GM12878 (cell line): Measurements from ENCODE around the gene RAB7B. TPM values are rescaled to one million over a fixed set of nuclear protein-coding genes. Genes with fewer than 3 reads are reported as not detected.

ENCODE experiments used
- ATAC-seq: fragments of 200-7000 bp; cut with Tn5 transposase; 3 replicates; pipeline ENCODE4 v1.9.1; 2020; ENCODE audit warnings: mild to moderate bottlenecking, moderate library complexity
- BruUV-seq: library from RNA; stranded (reverse); fragments of 400-500 nt; replicated peaks from 2 replicates; lab custom pipeline; 2021; lab: Mats Ljungman, UMichigan
- CTCF ChIA-PET: fragments of 300-600 bp; sonication (Branson Sonifier 250); formaldehyde crosslinking; extraction: SDS; loops from one replicate; lab custom pipeline; 2021; ENCODE audit warnings: inconsistent platforms; lab: Yijun Ruan, JAX
- POLR2A ChIA-PET: fragments of 350-600 bp; formaldehyde crosslinking; extraction: SDS; loops from one replicate; lab custom pipeline; 2021; ENCODE audit warnings: inconsistent platforms; lab: Charles Lee
- RAD21 ChIA-PET: fragments of 300-600 bp; sonication (Branson Sonifier 250); formaldehyde crosslinking; loops from one replicate; lab custom pipeline; 2023; ENCODE audit warnings: antibody characterized with exemption; ENCODE audit not compliant: unreplicated experiment; lab: Charles Lee
- SMC1A ChIA-PET: fragments of 300-600 bp; sonication (Branson Sonifier 250); formaldehyde crosslinking; loops from one replicate; lab custom pipeline; 2023; ENCODE audit not compliant: unreplicated experiment, uncharacterized antibody; lab: Charles Lee
- DNase-seq: peaks from one replicate; pipeline ENCODE4 v3.0.0-alpha.2; 2011; ENCODE audit warnings: low read depth, low spot score
- FAIRE-seq: peaks from 3 replicates; lab custom pipeline; 2011; peaks lifted over from hg19 to GRCh38; lab: Jason Lieb, UNC
- H2AFZ ChIP-seq: 2 replicates; pipeline ENCODE4 v1.6.0; 2011; ENCODE audit warnings: low read depth, low read length, control low read depth; ENCODE audit not compliant: control insufficient read depth
- H3K27ac ChIP-seq: 2 replicates; pipeline ENCODE4 v1.5.1; 2011; ENCODE audit warnings: control low read depth; ENCODE audit not compliant: control insufficient read depth, insufficient read depth
- H3K27me3 ChIP-seq, 2 experiments: replicated peaks in 1 of 2; 2 replicates each; pipeline versions ENCODE4 v1.6.0 to v1.6.1; 2011; ENCODE audit warnings: low read length in 1 of 2; ENCODE audit not compliant: control insufficient read depth in 2 of 2, insufficient read depth in 2 of 2
- H3K36me3 ChIP-seq, 2 experiments: 2 replicates each; pipeline ENCODE4 v1.5.1; 2011; ENCODE audit warnings: low read length in 1 of 2; ENCODE audit not compliant: control insufficient read depth in 2 of 2, insufficient read depth in 2 of 2
- H3K4me1 ChIP-seq: 2 replicates; pipeline ENCODE4 v1.6.1; 2011; ENCODE audit warnings: mild to moderate bottlenecking, low read length, moderate library complexity, mixed read lengths; ENCODE audit not compliant: control insufficient read depth, insufficient read depth
- H3K4me2 ChIP-seq: 2 replicates; pipeline ENCODE4 v1.6.0; 2011; ENCODE audit warnings: control low read depth; ENCODE audit not compliant: control insufficient read depth, insufficient read depth
- H3K4me3 ChIP-seq: fragments of 200-600 bp; sonication (generic); 2 replicates; pipeline ENCODE4 v1.5.1; 2016
- H3K79me2 ChIP-seq: 2 replicates; pipeline ENCODE4 v1.6.0; 2011; ENCODE audit warnings: low read length; ENCODE audit not compliant: control insufficient read depth, insufficient read depth
- H3K9ac ChIP-seq: 2 replicates; pipeline ENCODE4 v1.8.0; 2011; ENCODE audit warnings: low read length, control low read depth, mixed read lengths; ENCODE audit not compliant: control insufficient read depth, insufficient read depth
- H3K9me3 ChIP-seq: replicated peaks from 3 replicates; pipeline ENCODE4 v1.5.1; 2011; ENCODE audit warnings: mild to moderate bottlenecking, low read length; ENCODE audit not compliant: control insufficient read depth, insufficient read depth
- H4K20me1 ChIP-seq: 2 replicates; pipeline ENCODE4 v1.6.0; 2011; ENCODE audit not compliant: control insufficient read depth, insufficient read depth
- EP300 ChIP-seq, 2 experiments: fragments of 150-350 bp in 1 of 2; IDR thresholded peaks; 2 replicates each; pipeline ENCODE4 v1.6.1; 2011 to 2012; ENCODE audit warnings: low read depth in 2 of 2, low read length in 2 of 2, borderline replicate concordance in 1 of 2, improper control_type of control experiment in 1 of 2, inconsistent platforms in 1 of 2; ENCODE audit not compliant: control insufficient read depth in 1 of 2
- MEF2B ChIP-seq: fragments of 450-650 bp; IDR thresholded peaks from 2 replicates; pipeline ENCODE4 v1.6.1; 2018; ENCODE audit warnings: mild to moderate bottlenecking, moderate library complexity; ENCODE audit not compliant: partially characterized antibody, poor library complexity, severe bottlenecking
- SMC3 ChIP-seq: IDR thresholded peaks from 2 replicates; pipeline ENCODE4 v1.6.1; 2011; ENCODE audit warnings: low read length, improper control_type of control experiment, borderline replicate concordance
- TBL1XR1 ChIP-seq: IDR thresholded peaks from 2 replicates; pipeline ENCODE4 v1.6.1; 2012; ENCODE audit warnings: low read depth, low read length, improper control_type of control experiment
- ZNF384 ChIP-seq: IDR thresholded peaks from 2 replicates; pipeline ENCODE4 v1.6.1; 2012; ENCODE audit warnings: low read depth, mild to moderate bottlenecking, low read length, improper control_type of control experiment, borderline replicate concordance
- WGBS: methylation state at CpG from one replicate; pipeline ENCODE4 v1.1.6; 2016; ENCODE audit warnings: low lambda C conversion rate; ENCODE audit not compliant: insufficient replicate concordance, insufficient coverage; ENCODE audit errors: missing lambda C conversion rate; 5-methylcytosine and 5-hydroxymethylcytosine counted together
- in situ Hi-C: fragments of 300-500 bp; cut with MboI; formaldehyde crosslinking; loops from 9 replicates; pipeline ENCODE4 v1.14.3; 2018; ENCODE audit warnings: mixed read lengths
- intact Hi-C: fragments of 100-400 bp; cut with micrococcal nuclease; formaldehyde crosslinking; loops from one replicate; pipeline ENCODE4 v1.14.2; 2022; ENCODE audit not compliant: unreplicated experiment
- polyA plus RNA-seq, 11 experiments: library from polyadenylated mRNA; depleted of rRNA in 4 of 11; unstranded in 6 of 11; stranded (reverse) in 5 of 11; fragments of >200 nt; fragmentation: Nextera tagmentation in 4 of 11; fragmentation: Illumina TruSeq in 1 of 11; extraction: Ambion mirVana in 4 of 11; extraction: Trizol in 1 of 11; gene quantifications; 1 replicate in 1 of 11; 2 replicates in 10 of 11; pipeline versions ENCODE4 v1.2.1 to v1.2.3, GENCODE V29; 2011 to 2016; ENCODE audit warnings: inconsistent platforms in 2 of 11, missing spikeins in 2 of 11, low read depth in 1 of 11
- total RNA-seq, 4 experiments: library from RNA; depleted of rRNA in 3 of 4; stranded (reverse); fragments of >200 nt in 3 of 4; fragmentation: Illumina TruSeq in 1 of 4; extraction: Trizol in 1 of 4; gene quantifications; 2 replicates each; pipeline versions ENCODE4 v1.2.1 to v1.2.3, GENCODE V29; 2013 to 2021
- TF ChIP-seq, protein P1 (sequence below): fragments of 450-650 bp; IDR thresholded peaks from 2 replicates; pipeline ENCODE4 v1.6.1; 2016; ENCODE audit warnings: mild to moderate bottlenecking, moderate library complexity, borderline replicate concordance

Gene RAB7B
- total and polyA plus RNA-seq, 10 of the 15 experiments (the other 5 are each of a cell fraction or from before 2014, with no cell fraction given): 0.09 TPM; not detected in 9

DNA sequence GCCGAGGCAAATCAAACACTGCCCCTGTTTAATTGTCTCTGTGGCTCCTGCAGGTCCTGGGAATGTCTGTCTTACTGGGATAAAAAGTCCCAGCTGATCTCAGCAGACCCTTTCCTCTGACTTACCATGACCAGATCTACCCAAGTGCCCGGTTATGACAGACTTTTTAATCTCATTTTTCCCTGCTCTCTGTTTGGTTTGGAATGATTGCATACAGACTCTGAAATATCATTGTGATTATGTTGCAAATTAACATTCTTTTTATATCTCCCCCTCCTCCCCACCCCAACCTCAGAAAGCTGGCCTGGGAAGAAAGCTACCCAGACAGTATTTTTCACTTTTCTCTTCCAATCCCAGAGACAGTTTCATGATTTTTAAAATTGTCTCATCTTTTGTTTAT, 16.3 kb downstream of the RAB7B start:
- H3K9ac ChIP-seq: no peak overlapping the region
- ATAC-seq (no peak), DNase-seq (no peak), FAIRE-seq (no peak)
- H3K36me3 ChIP-seq: no peaks in the 10 kb centered on the region
- 3% methylated on average over 2 of the region's 2 CpGs for WGBS
- no peak overlapping the region for H3K4me2 ChIP-seq
- H3K27ac ChIP-seq: no peak overlapping the region
- H3K79me2 ChIP-seq: no peaks in the 10 kb centered on the region
- peaks cover 2 to 4% of the 10 kb centered on the region in 2 experiments for H3K27me3 ChIP-seq
- intact Hi-C loops (no loop called here), in situ Hi-C loops (no loop called here)
- H3K4me3 ChIP-seq: no peak overlapping the region
- RAD21 ChIA-PET: interaction anchor here (0.9 to 8.6 kb wide), 4 partner anchors 9 to 121 kb away, joined by 3 to 197 read pairs (median 35); no protein-coding TSS in a partner anchor
- no peaks in the 10 kb centered on the region for H3K4me1 ChIP-seq
- H2AFZ ChIP-seq: no peak overlapping the region
- CTCF ChIA-PET: interaction anchor here (0.8 to 9.6 kb wide), 10 partner anchors 10 to 195 kb away, joined by 3 to 296 read pairs (median 6); no protein-coding TSS in a partner anchor
- H4K20me1 ChIP-seq: no peaks in the 10 kb centered on the region
- no TSS peak for BruUV-seq
- no peaks in the 10 kb centered on the region for H3K9me3 ChIP-seq
- no peak for TF ChIP-seq SMC3
- no peak for TF ChIP-seq ZNF384
- TF ChIP-seq MEF2B: no peak
- no peak for TF ChIP-seq EP300 (IDR thresholded peaks at IDR 0.05; ENCODE audit: borderline replicate concordance in 1 of 2, control insufficient read depth in 1 of 2, low read depth in 2 of 2, low read length in 2 of 2)
- TF ChIP-seq, protein P1, sequence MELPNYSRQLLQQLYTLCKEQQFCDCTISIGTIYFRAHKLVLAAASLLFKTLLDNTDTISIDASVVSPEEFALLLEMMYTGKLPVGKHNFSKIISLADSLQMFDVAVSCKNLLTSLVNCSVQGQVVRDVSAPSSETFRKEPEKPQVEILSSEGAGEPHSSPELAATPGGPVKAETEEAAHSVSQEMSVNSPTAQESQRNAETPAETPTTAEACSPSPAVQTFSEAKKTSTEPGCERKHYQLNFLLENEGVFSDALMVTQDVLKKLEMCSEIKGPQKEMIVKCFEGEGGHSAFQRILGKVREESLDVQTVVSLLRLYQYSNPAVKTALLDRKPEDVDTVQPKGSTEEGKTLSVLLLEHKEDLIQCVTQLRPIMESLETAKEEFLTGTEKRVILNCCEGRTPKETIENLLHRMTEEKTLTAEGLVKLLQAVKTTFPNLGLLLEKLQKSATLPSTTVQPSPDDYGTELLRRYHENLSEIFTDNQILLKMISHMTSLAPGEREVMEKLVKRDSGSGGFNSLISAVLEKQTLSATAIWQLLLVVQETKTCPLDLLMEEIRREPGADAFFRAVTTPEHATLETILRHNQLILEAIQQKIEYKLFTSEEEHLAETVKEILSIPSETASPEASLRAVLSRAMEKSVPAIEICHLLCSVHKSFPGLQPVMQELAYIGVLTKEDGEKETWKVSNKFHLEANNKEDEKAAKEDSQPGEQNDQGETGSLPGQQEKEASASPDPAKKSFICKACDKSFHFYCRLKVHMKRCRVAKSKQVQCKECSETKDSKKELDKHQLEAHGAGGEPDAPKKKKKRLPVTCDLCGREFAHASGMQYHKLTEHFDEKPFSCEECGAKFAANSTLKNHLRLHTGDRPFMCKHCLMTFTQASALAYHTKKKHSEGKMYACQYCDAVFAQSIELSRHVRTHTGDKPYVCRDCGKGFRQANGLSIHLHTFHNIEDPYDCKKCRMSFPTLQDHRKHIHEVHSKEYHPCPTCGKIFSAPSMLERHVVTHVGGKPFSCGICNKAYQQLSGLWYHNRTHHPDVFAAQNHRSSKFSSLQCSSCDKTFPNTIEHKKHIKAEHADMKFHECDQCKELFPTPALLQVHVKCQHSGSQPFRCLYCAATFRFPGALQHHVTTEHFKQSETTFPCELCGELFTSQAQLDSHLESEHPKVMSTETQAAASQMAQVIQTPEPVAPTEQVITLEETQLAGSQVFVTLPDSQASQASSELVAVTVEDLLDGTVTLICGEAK: no peak
- no peak for TF ChIP-seq TBL1XR1
- TF ChIP-seq, all 136 proteins: peak for 0
- POLR2A ChIA-PET: no interaction called here
- SMC1A ChIA-PET: interaction anchor here (1.0 to 5.3 kb wide), 10 partner anchors 9 to 194 kb away, joined by 3 to 98 read pairs (median 4); no protein-coding TSS in a partner anchor
